Endometrium (tissue), 2 donors: ENCODE measurements around the gene TNS3.
"Not testable (repeated sequence)": the region's sequence is repeated elsewhere in the genome, so short reads cannot be mapped to it uniquely, and the experiment has no call there.

Experiments used
- FAIRE-seq: peaks from 2 replicates; lab custom pipeline; 2012; peaks lifted over from hg19 to GRCh38; lab: Jason Lieb, UNC
- donor health status: control.
- donor health status: control.

TNS3 gene

GRCh38 chr7:47448971-47449370, 132.9 kb downstream of the TNS3 start:
- FAIRE-seq: no peak

DNA sequence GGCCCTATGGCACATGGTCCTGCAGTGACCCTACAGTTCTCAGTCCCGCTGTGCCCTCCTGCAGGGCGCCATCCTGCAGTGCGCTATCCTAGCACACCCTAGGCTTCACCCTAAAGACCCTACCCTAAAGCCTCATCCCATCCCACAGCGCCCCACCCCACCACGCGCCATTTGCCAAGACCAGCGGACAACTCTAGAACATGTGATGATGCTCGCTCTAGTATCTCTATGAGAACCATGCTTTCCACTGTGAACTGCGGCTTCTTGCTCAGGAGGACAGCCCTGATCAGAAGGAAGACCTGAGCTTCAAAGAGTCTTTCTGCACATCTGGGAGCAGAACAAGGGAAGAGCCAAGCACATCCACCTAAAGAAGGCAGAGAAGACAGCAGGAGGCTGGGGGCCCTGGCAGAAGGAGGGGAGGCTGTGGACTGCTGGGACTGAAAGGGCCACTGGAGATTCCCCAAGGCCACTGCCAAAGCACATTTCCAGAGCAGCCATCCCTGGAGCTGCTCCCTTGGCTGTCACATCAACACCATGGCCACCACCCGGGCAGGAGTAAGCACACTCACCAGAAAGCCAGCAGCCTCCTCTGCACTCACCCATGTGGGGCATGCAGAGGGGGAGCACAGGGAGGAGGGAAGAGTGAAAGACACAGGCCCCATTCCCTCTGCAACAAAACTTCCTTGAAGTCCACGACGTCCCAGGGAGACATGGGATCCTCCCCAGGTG, 134.1 kb downstream of the TNS3 start:
- no peak for FAIRE-seq

DNA sequence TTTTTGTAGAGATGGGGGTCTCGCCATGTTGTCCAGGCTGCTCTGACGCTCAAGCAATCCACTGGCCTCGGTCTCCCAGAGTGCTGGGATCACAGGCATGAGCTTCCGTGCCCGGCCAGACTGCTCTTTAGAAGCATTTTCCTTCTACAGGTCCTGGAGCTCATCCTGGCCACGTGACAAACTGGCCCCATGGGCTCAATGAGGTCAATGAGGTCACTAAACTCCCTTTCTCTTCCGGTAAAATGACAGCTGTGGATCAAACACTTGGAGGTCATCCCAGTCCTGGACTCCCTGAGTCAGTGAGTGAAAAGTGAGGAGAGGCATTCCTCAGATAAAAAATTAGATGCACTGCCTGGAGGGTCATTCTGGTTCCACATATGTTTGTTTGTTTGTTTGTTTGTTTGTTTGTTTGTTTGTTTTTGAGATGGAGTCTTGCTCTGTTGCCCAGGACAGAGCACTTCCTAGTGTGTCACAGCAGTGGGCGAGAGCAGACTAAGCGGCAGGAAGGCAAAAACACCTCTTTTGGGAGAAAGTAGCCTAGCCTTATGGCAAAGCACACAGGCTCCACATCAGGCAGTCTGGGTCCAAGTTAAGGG, 134.9 kb downstream of the TNS3 start:
- FAIRE-seq: no peak

- FAIRE-seq: no peak
Measured at GRCh38 chr7:47444376-47445098, 137.4 kb downstream of the TNS3 start.

- no peak for FAIRE-seq
Measured at GRCh38 chr7:47443049-47443448, 138.9 kb downstream of the TNS3 start.

GRCh38 chr7:47442605-47442865, 139.4 kb downstream of the TNS3 start:
- no peak for FAIRE-seq

GRCh38 chr7:47441796-47442604, 139.9 kb downstream of the TNS3 start:
- FAIRE-seq: no peak

GRCh38 chr7:47441048-47441447, 140.9 kb downstream of the TNS3 start:
- not testable (repeated sequence) for FAIRE-seq

GRCh38 chr7:47440320-47440719, 141.6 kb downstream of the TNS3 start:
- no peak for FAIRE-seq

- no peak for FAIRE-seq
Measured at GRCh38 chr7:47439181-47439667, 142.7 kb downstream of the TNS3 start.

GRCh38 chr7:47438411-47439029, 143.4 kb downstream of the TNS3 start:
- FAIRE-seq: no peak

- peak; percentile 57 for FAIRE-seq
Measured at GRCh38 chr7:47435889-47436312, 146.0 kb downstream of the TNS3 start.

- FAIRE-seq: no peak
Measured at GRCh38 chr7:47433564-47433895, 148.4 kb downstream of the TNS3 start.

GRCh38 chr7:47432671-47433563, 149.0 kb downstream of the TNS3 start:
- FAIRE-seq: no peak

DNA sequence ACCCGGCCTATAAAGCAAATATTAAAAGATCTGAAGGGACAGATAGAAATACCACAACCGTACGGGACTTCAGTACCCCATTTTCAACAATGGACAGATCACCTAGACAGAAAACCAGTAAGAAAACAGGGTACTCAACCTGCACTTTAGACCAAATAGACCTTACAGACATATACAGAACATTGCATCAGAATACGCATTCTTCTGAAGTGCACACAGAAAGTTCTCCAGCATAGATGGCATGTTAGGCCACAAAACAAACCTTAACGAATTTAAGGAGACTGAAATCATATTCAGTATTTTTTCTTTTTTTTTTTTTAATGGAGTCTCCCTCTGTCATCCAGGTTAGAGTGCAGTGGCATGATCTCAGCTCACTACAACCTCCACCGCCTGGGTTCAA, 151.5 kb downstream of the TNS3 start:
- no peak for FAIRE-seq

- FAIRE-seq: no peak
Measured at GRCh38 chr7:47428768-47429472, 153.0 kb downstream of the TNS3 start.

- FAIRE-seq: no peak
Measured at GRCh38 chr7:47428052-47428767, 153.7 kb downstream of the TNS3 start.

DNA sequence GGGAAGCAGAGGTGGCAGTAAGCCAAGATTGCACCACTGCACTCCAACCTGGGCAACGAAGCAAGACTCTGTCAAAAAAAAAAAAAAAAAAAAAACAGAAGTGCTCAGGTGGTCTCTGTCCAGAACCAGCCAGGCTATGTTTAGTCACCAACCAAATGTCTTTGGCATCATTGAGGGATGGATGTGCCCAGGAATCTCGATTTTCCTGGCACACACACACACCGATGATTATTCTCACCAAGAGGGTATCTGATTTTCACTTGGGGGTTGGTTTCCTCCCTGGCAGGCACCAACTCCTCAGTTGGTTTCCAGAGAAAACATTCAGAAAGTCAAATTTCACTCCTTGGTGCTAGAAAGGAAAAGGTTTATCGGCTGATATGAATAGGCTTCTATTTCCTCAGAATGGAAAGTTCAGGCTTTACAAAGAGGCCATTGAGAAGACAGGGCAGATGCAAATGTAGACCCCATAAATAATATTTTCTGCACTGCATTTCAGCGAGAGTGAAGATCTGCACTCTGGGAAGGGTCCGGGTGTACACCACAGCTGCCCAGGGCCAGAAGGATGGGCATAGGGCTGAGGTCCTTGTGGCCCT, 154.8 kb downstream of the TNS3 start:
- no peak for FAIRE-seq

- no peak for FAIRE-seq
Measured at GRCh38 chr7:47424523-47424922, 157.4 kb downstream of the TNS3 start.
